ENCODE results near the gene LAMA5.

Gene LAMA5

GRCh38 chr20:62356589-62357186 is 10.4 kb downstream of the LAMA5 start:
- Histone ChIP-seq H3K4me1 (ENCODE audit: insufficient read depth, low read length) (no peaks in the 10 kb centered on the region), H3K36me3 (ENCODE audit: insufficient read depth, low read length) (no peaks in the 10 kb centered on the region), H3K9ac (ENCODE audit: low read depth, low read length) (no peak overlapping the region), H3K4me2 (ENCODE audit: insufficient read depth, low read length) (no peak overlapping the region), H3K4me3 (ENCODE audit: low read depth in 1 of 2, low read length in 2 of 2) (no peak overlapping the region), H4K20me1 (ENCODE audit: insufficient read depth, low read length) (peaks cover 8% of the 10 kb centered on the region), H3K27ac (ENCODE audit: low read length) (no peak overlapping the region), H3K79me2 (ENCODE audit: insufficient read depth, low read length) (no peaks in the 10 kb centered on the region), H3K9me3 (ENCODE audit: insufficient read depth, low read length, severe bottlenecking) (no peaks in the 10 kb centered on the region), H2AFZ (ENCODE audit: low read depth, low read length) (no peak overlapping the region), H3K27me3 (ENCODE audit: insufficient read depth, low read length, poor library complexity) (no peaks in the 10 kb centered on the region)
- TF ChIP-seq CTCF (IDR thresholded peaks at IDR 0.05; ENCODE audit: borderline replicate concordance, extremely low read depth, low read length, poor library complexity, severe bottlenecking) (no peak), EZH2 (IDR thresholded peaks at IDR 0.05; ENCODE audit: borderline replicate concordance, low read depth, low read length, severe bottlenecking) (no peak)
- ATAC-seq (ENCODE audit: insufficient read depth, low read depth) (no peak), DNase-seq (no peak)

- Histone ChIP-seq H3K79me2 (ENCODE audit: insufficient read depth, low read length) (no peaks in the 10 kb centered on the region), H3K9ac (ENCODE audit: low read depth, low read length) (no peak overlapping the region), H4K20me1 (ENCODE audit: insufficient read depth, low read length) (peaks cover 8% of the 10 kb centered on the region), H3K9me3 (ENCODE audit: insufficient read depth, low read length, severe bottlenecking) (no peaks in the 10 kb centered on the region), H3K4me2 (ENCODE audit: insufficient read depth, low read length) (no peak overlapping the region), H3K4me3 (ENCODE audit: low read depth in 1 of 2, low read length in 2 of 2) (no peak overlapping the region), H3K4me1 (ENCODE audit: insufficient read depth, low read length) (no peaks in the 10 kb centered on the region), H3K27ac (ENCODE audit: low read length) (no peak overlapping the region), H2AFZ (ENCODE audit: low read depth, low read length) (no peak overlapping the region), H3K27me3 (ENCODE audit: insufficient read depth, low read length, poor library complexity) (no peaks in the 10 kb centered on the region), H3K36me3 (ENCODE audit: insufficient read depth, low read length) (no peaks in the 10 kb centered on the region)
- TF ChIP-seq EZH2 (IDR thresholded peaks at IDR 0.05; ENCODE audit: borderline replicate concordance, low read depth, low read length, severe bottlenecking) (no peak), CTCF (IDR thresholded peaks at IDR 0.05; ENCODE audit: borderline replicate concordance, extremely low read depth, low read length, poor library complexity, severe bottlenecking) (no peak)
- ATAC-seq (ENCODE audit: insufficient read depth, low read depth) (no peak), DNase-seq (no peak)
Observed at GRCh38 chr20:62355878-62356588, 11.1 kb downstream of the LAMA5 start.

DNA sequence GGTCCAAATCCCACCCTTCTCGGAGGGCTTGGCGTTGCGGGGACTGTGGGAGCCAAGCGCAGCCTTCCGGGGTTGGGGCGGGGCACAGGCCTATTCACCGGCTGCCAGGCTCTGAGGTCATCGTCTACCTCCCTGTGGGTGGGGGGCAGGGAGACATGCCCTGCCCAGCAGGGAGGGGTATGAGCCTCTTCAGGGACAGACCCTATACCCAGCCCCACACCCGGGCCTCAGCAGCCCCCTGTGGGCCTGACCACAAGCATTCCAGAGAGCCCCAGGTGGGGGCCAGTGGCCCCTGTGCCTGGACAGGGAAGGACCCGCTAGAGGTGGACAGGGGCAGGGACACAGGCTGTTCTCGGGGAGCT is 11.6 kb downstream of the LAMA5 start:
- no peak for ATAC-seq (ENCODE audit: insufficient read depth, low read depth)
- Histone ChIP-seq H3K9ac (ENCODE audit: low read depth, low read length) (no peak overlapping the region), H4K20me1 (ENCODE audit: insufficient read depth, low read length) (peaks cover 8% of the 10 kb centered on the region), H3K27me3 (ENCODE audit: insufficient read depth, low read length, poor library complexity) (no peaks in the 10 kb centered on the region), H3K79me2 (ENCODE audit: insufficient read depth, low read length) (no peaks in the 10 kb centered on the region), H3K4me3 (ENCODE audit: low read depth in 1 of 2, low read length in 2 of 2) (no peak overlapping the region), H2AFZ (ENCODE audit: low read depth, low read length) (no peak overlapping the region), H3K4me1 (ENCODE audit: insufficient read depth, low read length) (no peaks in the 10 kb centered on the region), H3K27ac (ENCODE audit: low read length) (no peak overlapping the region), H3K4me2 (ENCODE audit: insufficient read depth, low read length) (no peak overlapping the region), H3K9me3 (ENCODE audit: insufficient read depth, low read length, severe bottlenecking) (no peaks in the 10 kb centered on the region), H3K36me3 (ENCODE audit: insufficient read depth, low read length) (no peaks in the 10 kb centered on the region)
- no peak for DNase-seq
- no peak for TF ChIP-seq CTCF (IDR thresholded peaks at IDR 0.05; ENCODE audit: borderline replicate concordance, extremely low read depth, low read length, poor library complexity, severe bottlenecking)
